ENCODE data around the gene ZSWIM7.
A peak's percentile ranks its signal among the peaks of the same experiment; 100 is the strongest.
"Not testable (repeated sequence)": the region's sequence is repeated elsewhere in the genome, so short reads cannot be mapped to it uniquely, and the experiment has no call there.

The ZSWIM7 gene

DNA sequence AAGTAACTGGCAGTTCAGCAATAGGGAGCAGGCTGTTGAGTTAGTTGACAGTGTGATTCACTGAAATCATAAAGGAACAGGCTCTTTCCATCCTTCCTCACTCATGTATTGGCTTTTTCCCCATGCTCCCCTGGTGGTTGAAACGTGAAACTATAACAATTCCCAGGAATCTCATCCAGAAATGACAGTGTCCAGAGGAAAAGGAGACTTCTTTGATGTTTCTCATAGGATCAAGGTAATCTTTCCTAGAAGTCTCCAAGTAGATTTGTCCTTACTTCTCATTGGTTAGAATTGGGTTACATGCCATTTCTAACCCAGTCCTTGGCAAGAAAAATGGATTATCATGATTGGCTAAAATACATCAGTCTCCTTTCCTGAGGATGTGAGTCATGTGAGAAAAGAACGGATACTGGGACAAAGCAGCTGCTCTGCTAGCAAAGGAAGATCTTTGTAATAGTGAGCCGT, 14.5 kb upstream of the ZSWIM7 start:
- peaks cover 83% of the 10 kb centered on the region for H3K36me3 Mint-ChIP-seq (ENCODE audit: low read depth)
- H3K27me3 Mint-ChIP-seq: no peaks in the 10 kb centered on the region
- H3K4me3 Mint-ChIP-seq: no peak overlapping the region
- no peak overlapping the region for H3K27ac Mint-ChIP-seq
- intact Hi-C loops (cut with micrococcal nuclease): no loop called here
- no peaks in the 10 kb centered on the region for H3K9me3 Mint-ChIP-seq
- no peaks in the 10 kb centered on the region for H3K4me1 Mint-ChIP-seq (ENCODE audit: low read depth)

DNA sequence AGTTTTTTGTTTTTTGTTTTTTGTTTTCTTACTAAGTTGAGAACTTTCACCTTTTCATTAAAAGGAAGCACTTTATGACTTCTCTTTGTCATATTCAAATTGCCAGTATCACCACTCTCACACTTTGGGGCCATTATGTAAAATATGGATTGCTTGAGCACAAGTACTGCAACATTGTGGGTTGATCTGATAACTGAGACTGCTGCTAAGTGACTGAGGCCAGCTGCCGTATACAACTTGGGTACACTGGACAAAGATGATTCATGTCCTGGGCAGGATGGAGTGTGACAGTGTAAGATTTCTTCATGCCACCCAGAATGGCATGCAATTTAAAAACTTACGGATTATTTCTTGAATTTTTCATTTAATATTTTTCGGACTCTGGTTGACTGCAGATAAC, 7.9 kb upstream of the ZSWIM7 start:
- Mint-ChIP-seq H3K4me3 (no peak overlapping the region), H3K9me3 (no peaks in the 10 kb centered on the region), H3K36me3 (ENCODE audit: low read depth) (peaks cover 92% of the 10 kb centered on the region), H3K4me1 (ENCODE audit: low read depth) (no peaks in the 10 kb centered on the region), H3K27me3 (no peaks in the 10 kb centered on the region), H3K27ac (no peak overlapping the region)
- intact Hi-C loops (cut with micrococcal nuclease): no loop called here

DNA sequence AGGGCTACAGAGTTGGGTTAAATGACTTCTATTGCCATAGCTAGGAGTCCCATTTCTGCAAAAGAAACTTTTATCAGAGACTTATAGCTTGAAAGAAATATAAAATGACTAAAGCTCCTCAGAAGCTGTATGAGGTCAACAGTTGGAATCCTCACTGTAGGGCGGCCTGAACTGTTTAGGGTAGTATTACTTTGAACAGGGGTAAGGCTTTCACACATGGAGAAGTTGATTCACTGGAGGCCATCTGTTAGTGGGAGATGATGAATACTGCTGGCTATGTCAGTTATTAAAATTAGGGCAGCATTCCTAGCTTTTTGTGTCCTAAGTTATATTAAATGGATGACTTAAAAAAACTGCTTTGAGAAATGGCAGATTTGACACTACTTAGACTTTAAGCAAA, 6.1 kb upstream of the ZSWIM7 start:
- no peaks in the 10 kb centered on the region for H3K27me3 Mint-ChIP-seq
- H3K27ac Mint-ChIP-seq: no peak overlapping the region
- no peak overlapping the region for H3K4me3 Mint-ChIP-seq
- peaks cover 17% of the 10 kb centered on the region for H3K4me1 Mint-ChIP-seq (ENCODE audit: low read depth)
- intact Hi-C loops (cut with micrococcal nuclease): no loop called here
- H3K36me3 Mint-ChIP-seq (ENCODE audit: low read depth): peaks cover 92% of the 10 kb centered on the region
- no peaks in the 10 kb centered on the region for H3K9me3 Mint-ChIP-seq

DNA sequence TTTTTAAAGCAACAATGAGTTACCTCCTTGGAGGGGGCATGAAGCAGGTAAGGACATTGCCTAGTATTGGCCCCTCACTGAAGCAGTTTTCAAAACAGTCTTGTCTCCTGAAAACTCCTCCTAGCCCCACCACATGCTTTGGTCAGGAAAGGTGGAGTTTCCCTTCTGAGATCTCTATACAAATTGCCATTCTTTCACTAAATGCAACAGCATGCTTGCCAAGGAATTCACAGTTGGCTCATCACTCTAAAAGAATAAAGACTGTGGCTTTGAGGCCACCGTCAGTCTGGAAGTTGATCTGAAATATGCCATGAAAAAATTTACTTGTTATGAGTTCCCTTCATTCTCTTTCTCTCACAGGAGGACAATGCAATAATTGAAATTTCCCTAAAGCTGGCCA, 4.3 kb upstream of the ZSWIM7 start:
- no peaks in the 10 kb centered on the region for H3K9me3 Mint-ChIP-seq
- H3K36me3 Mint-ChIP-seq (ENCODE audit: low read depth): peaks cover 98% of the 10 kb centered on the region
- peaks cover 24% of the 10 kb centered on the region for H3K4me1 Mint-ChIP-seq (ENCODE audit: low read depth)
- no peak overlapping the region for H3K27ac Mint-ChIP-seq
- H3K27me3 Mint-ChIP-seq: no peaks in the 10 kb centered on the region
- intact Hi-C loops (cut with micrococcal nuclease): no loop called here
- no peak overlapping the region for H3K4me3 Mint-ChIP-seq

DNA sequence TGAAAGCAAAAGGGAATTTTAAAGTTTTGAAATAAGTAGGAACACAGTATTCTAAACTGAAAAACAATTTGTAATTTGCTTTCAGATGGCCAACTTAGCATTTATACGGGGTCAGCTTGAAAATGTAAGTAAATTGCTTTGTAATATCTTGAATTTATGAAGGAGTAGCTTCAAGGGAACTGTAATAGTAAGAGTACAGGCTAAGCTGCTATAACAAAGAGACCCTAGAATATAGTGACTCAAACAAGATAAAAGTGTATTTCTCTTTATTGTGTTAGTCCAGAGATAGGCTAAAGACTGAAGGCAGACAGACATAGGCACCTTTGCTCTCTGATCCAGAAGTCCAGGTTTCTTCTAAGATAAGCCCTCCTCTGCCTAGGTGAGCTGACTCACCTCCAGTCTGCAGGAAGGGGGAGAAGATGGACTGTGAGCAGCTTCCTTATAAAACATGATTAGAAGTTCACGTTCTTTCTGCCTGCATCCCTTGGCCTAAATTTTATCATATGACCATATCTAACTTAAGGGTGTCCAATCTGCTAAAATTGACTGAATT, 3.3 kb upstream of the ZSWIM7 start:
- Mint-ChIP-seq H3K4me3 (no peak overlapping the region), H3K27ac (no peak overlapping the region), H3K27me3 (no peaks in the 10 kb centered on the region), H3K36me3 (ENCODE audit: low read depth) (peaks cover 87% of the 10 kb centered on the region), H3K9me3 (no peaks in the 10 kb centered on the region), H3K4me1 (ENCODE audit: low read depth) (peaks cover 24% of the 10 kb centered on the region)
- intact Hi-C loops (cut with micrococcal nuclease): no loop called here

DNA sequence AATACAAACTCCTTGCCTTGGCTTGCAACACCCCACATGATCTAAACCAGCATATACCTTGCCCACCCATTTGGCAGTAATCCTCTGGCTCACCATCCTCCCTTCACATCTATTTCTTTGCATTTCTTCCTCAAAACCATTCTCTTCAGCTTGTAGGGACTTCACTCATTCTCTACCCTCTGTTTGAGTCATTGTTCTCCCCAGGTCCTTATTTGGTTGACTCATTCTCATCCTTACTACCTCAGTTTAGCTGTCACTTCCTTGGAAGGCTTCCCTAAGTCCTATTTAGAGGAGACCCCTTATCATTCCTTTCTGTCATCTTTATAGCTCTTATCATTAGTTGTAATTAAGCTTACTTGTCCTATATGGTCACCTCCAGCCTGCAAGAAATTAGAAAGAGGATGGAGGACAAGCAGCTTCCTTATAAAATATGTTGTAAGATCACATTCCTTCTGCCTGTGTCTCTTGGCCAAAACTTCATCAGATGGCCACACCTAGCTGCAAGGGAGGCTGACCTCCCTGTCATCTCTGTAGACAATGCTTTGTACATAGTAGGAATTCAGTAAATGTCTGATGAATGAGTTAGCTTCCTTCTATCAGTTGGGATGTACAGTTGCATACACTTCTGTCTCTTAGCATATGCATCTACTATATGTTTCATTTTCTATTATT, 1.9 kb upstream of the ZSWIM7 start:
- peak overlapping the region; percentile 93 for H3K4me3 Mint-ChIP-seq
- peaks cover 35% of the 10 kb centered on the region for H3K4me1 Mint-ChIP-seq (ENCODE audit: low read depth)
- H3K9me3 Mint-ChIP-seq: no peaks in the 10 kb centered on the region
- peak overlapping the region; percentile 92 for H3K27ac Mint-ChIP-seq
- intact Hi-C loops (cut with micrococcal nuclease): no loop called here
- no peaks in the 10 kb centered on the region for H3K27me3 Mint-ChIP-seq
- peaks cover 83% of the 10 kb centered on the region for H3K36me3 Mint-ChIP-seq (ENCODE audit: low read depth)

DNA sequence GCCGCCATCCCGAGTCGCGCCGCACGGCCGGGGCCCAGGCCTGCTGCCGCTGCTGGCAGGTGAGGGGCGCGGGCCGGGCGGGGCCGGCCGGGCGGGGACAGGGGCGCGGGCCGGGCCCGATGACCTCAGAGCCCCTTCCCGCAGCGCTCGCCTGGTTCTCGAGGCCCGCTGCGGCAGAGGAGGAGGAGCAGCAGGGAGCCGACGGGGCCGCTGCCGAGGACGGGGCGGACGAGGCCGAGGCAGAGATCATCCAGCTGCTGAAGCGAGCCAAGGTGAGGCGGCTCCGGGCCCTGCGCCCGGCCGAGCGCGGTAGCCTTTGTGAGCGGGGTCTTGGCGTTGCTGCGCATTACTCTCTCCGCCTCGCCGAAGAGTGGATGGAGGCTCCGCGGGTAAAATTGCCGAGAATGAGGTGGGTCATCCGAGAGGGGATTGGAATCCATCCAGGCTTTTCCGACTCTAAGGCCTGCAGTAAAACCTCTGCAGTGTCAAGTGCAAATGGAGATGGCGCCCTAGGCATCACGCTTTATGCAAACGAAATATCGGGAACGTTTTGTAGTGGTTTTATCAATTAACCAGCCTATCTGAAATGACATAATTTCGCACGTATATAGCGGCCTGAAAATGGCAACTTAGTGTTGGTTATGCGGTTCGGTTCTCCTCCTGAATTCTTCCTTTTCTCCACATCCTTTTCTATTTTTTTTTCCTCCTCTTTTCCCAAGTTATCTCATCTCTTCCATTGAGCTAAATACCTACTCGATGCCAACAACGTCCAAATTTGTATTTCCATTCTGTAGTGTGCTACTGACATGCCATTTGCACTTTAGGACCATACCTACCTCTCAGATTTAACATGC, 697 bp upstream of the ZSWIM7 start:
- intact Hi-C loops (cut with micrococcal nuclease): loop anchor here (2.0 to 5.0 kb wide), 3 partner anchors 53 to 738 kb away; no protein-coding TSS in a partner anchor
- peaks cover 44% of the 10 kb centered on the region for H3K4me1 Mint-ChIP-seq (ENCODE audit: low read depth)
- H3K27me3 Mint-ChIP-seq: no peaks in the 10 kb centered on the region
- H3K9me3 Mint-ChIP-seq: no peaks in the 10 kb centered on the region
- H3K36me3 Mint-ChIP-seq (ENCODE audit: low read depth): peaks cover 80% of the 10 kb centered on the region
- peak overlapping the region; percentile 93 for H3K4me3 Mint-ChIP-seq
- H3K27ac Mint-ChIP-seq: peak overlapping the region; percentile 92

DNA sequence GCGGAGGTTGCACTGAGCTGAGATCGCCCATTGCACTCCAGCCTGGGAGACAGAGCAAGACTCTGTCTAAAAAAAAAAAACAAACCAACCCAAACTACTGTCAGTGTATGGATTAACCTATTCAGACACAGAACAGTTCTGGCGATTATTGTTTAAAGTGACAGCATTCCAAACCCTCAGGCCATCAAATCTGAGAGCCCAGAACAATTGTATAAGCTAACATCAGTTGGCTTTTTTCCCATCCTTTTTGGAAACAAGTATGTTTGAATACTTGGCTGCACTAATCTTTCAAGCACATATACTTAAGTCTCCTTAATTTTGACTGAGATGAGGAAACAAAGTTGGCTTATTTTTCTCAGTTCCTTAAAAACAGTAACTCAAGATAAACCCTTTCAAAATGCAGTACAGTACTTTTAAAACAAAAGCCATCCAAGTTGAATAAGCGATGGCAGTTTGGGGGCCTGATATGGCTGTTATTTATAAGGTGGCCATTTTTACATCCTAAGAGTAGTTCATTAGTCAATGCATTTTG, 1.4 kb downstream of the ZSWIM7 start:
- H3K9me3 Mint-ChIP-seq: no peaks in the 10 kb centered on the region
- peaks cover 61% of the 10 kb centered on the region for H3K4me1 Mint-ChIP-seq (ENCODE audit: low read depth)
- no peaks in the 10 kb centered on the region for H3K27me3 Mint-ChIP-seq
- peak overlapping the region; percentile 92 for H3K27ac Mint-ChIP-seq
- intact Hi-C loops (cut with micrococcal nuclease): loop anchor here (1.0 to 5.0 kb wide), 4 partner anchors 51 to 736 kb away; no protein-coding TSS in a partner anchor
- H3K36me3 Mint-ChIP-seq (ENCODE audit: low read depth): peaks cover 73% of the 10 kb centered on the region
- peak overlapping the region; percentile 93 for H3K4me3 Mint-ChIP-seq

DNA sequence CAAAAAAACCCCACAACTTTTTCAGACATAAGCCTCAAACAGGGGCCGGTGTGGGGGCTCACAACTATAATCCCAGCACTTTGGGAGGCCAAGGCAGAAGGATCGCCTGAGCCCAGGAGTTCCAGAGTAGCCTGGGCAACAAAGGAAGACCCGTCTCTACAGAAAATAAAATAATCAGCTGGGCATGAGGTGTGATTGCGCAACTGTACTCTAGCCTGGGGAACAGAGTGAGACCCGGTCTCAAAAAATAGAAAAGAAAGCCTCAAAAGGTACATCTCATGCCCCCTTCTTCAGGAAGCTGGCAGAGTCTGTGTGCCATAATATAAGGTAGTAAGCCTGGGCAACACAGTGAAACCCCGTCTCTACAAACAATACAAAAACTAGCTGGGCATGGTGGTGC, 3.2 kb downstream of the ZSWIM7 start:
- no peaks in the 10 kb centered on the region for H3K27me3 Mint-ChIP-seq
- peaks cover 52% of the 10 kb centered on the region for H3K4me1 Mint-ChIP-seq (ENCODE audit: low read depth)
- peak overlapping the region; percentile 92 for H3K27ac Mint-ChIP-seq
- intact Hi-C loops (cut with micrococcal nuclease): loop anchor here (5.0 kb wide), 1 partner anchor 734 kb away; no protein-coding TSS in a partner anchor
- no peaks in the 10 kb centered on the region for H3K9me3 Mint-ChIP-seq
- H3K4me3 Mint-ChIP-seq: no peak overlapping the region
- H3K36me3 Mint-ChIP-seq (ENCODE audit: low read depth): peaks cover 68% of the 10 kb centered on the region

DNA sequence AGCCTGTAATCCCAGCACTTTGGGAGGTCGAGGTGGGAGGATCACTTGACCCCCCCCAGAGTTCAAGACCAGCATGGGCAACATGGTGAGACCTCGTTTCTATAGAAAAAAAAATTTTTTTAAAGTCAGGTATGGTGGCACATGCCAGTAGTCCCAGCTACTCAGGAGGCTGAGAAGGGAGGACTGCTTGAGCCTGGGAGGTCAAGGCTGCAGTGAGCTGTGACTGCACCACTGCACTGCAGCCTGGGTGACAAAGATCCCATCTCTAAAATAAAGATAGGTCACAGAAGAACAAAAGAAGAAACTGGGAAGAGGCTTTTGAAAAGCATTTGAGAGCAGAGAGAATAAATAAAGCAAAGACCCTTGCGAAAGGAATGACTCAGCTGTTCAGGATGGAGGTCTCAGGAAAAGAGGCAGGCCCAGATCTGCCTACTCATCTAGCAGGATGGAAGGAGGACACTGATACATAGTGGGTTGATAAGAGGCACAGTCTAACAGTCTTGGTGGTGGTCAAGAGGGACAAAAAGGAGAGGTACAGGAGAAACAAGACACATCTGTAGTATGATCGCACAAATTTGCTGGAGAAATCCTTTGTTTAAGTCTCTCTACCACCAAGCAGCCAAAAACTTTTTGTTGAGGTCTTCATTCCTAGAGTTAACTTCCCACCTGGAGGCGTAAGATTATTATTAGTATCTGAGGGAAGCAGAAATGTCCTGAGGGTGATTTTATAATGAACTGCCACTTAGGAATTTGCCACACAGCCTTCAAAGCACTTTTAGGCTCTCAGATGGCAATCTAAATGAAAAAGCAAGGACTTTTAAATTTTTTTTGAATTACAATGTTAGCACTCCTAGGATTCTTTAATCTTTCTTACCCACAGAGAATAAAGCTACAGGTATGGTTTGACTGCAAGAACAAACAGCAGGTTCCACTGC, 17.6 kb downstream of the ZSWIM7 start:
- no peaks in the 10 kb centered on the region for H3K9me3 Mint-ChIP-seq
- H3K27me3 Mint-ChIP-seq: no peaks in the 10 kb centered on the region
- no peak overlapping the region for H3K4me3 Mint-ChIP-seq
- no peak overlapping the region for H3K27ac Mint-ChIP-seq
- intact Hi-C loops (cut with micrococcal nuclease): no loop called here
- H3K4me1 Mint-ChIP-seq (ENCODE audit: low read depth): peaks cover 13% of the 10 kb centered on the region
- H3K36me3 Mint-ChIP-seq (ENCODE audit: low read depth): peaks cover 75% of the 10 kb centered on the region

DNA sequence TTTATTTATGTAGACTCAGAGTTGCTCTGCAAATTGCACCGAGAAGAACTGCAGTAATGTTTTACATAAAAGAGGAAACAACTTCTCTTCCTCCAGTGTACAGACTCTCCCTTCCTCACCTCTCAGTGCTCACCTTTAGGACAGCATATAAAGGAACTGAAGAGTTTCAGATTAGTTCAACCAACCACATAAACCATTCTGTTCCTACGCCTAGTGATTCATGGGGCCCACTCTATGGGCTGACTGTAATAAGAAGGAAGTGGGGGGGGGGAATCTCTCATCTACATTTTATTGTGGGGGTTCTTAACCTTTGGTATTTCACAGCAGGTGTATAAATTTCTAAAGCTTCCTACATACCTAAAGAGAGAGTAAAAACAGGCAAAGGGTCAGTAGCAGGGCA, 18.3 kb downstream of the ZSWIM7 start:
- Mint-ChIP-seq H3K27me3 (no peaks in the 10 kb centered on the region), H3K36me3 (ENCODE audit: low read depth) (peaks cover 73% of the 10 kb centered on the region), H3K4me3 (no peak overlapping the region), H3K4me1 (ENCODE audit: low read depth) (peaks cover 13% of the 10 kb centered on the region), H3K27ac (no peak overlapping the region), H3K9me3 (no peaks in the 10 kb centered on the region)
- intact Hi-C loops (cut with micrococcal nuclease): no loop called here

DNA sequence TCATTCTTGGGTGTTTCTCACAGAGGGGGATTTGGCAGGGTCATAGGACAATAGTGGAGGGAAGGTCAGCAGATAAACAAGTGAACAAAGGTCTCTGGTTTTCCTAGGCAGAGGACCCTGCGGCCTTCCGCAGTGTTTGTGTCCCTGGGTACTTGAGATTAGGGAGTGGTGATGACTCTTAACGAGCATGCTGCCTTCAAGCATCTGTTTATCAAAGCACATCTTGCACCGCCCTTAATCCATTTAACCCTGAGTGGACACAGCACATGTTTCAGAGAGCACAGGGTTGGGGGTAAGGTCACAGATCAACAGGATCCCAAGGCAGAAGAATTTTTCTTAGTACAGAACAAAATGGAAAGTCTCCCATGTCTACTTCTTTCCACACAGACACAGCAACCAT, 20.5 kb downstream of the ZSWIM7 start:
- Mint-ChIP-seq H3K4me1 (ENCODE audit: low read depth) (peaks cover 14% of the 10 kb centered on the region), H3K36me3 (ENCODE audit: low read depth) (peaks cover 72% of the 10 kb centered on the region)
- not testable (repeated sequence) for H3K4me3 Mint-ChIP-seq

DNA sequence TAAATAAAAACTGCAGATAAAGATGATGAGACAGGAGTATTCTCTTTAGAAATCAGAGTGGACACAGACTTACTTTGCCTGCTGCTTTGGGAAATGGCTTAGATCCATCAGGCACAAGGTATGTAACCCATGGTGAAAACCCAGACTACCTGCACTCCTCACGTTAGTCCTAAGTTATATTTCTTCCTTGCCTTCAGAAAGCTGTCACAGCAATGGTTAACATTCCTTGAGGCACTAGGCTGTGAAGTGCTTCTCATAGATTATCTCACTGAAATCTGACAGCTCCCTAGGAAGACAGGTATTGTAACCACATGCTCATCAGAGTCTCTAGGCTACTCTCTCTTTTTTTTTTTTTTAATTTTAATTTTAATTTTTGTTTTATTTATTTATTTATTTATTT, 20.9 kb downstream of the ZSWIM7 start:
- intact Hi-C loops (cut with micrococcal nuclease): no loop called here
- H3K4me3 Mint-ChIP-seq: no peak overlapping the region
- H3K36me3 Mint-ChIP-seq (ENCODE audit: low read depth): peaks cover 72% of the 10 kb centered on the region
- H3K9me3 Mint-ChIP-seq: no peaks in the 10 kb centered on the region
- H3K27me3 Mint-ChIP-seq: no peaks in the 10 kb centered on the region
- peaks cover 18% of the 10 kb centered on the region for H3K4me1 Mint-ChIP-seq (ENCODE audit: low read depth)
- no peak overlapping the region for H3K27ac Mint-ChIP-seq

More for the DNA sequence above, 20.5 kb downstream of the ZSWIM7 start:
- H3K9me3 Mint-ChIP-seq; intact Hi-C loops (cut with micrococcal nuclease); H3K27ac Mint-ChIP-seq; H3K27me3 Mint-ChIP-seq: not testable (repeated sequence)
